ENCODE data around the gene TNC. TPM values are rescaled to one million over a fixed set of nuclear protein-coding genes. Genes with fewer than 3 reads are reported as not detected.

Gene TNC
- polyA plus RNA-seq, 1 of the 3 experiments (the other 2 are of a cell fraction), result 805 TPM

DNA sequence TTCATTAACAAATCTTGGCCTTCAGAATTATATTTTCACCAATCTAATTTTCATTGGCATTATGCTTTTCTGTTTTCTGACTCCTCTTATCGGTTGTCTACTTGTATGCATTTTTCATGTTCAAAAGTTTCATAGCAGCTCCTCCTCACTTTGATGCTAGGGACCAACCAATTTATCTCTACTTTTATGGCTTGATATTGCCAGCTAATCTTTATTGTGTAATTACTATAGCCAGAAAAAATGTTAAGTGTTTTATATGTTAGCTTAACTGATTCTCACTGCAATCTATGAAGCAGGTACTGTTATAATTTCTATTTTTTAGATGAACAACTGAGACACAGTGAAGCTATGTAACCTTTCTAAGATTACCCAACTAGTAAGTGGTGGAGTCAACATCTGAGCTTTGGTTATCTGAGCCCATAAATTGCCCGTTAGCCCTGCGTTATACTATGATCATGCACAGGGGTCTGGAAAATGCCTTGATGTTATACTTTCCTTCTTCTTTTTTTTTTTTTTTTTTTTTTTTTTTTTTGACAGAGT, 34.4 kb upstream of the TNC start:
- Histone ChIP-seq H3K27me3 (ENCODE audit: insufficient read depth) (no peaks in the 10 kb centered on the region), H3K9me3 (no peaks in the 10 kb centered on the region), H3K36me3 (replicated peaks in 1 of 2; ENCODE audit: control insufficient read depth in 1 of 2, insufficient read depth in 2 of 2, low read length in 1 of 2) (no peaks in the 10 kb centered on the region), H3K4me1 (ENCODE audit: control insufficient read depth in 1 of 2, insufficient read depth in 2 of 2, low read depth in 1 of 2, low read length in 1 of 2) (0 out of 4 replicates have a peak, but pooled peaks cover 0 to 17% of the 10 kb centered on the region in 2 experiments), H4K20me1 (ENCODE audit: insufficient read depth) (no peaks in the 10 kb centered on the region), H3K9ac (no peak overlapping the region), H3K27ac (ENCODE audit: low read depth in 2 of 2, low read length in 1 of 2) (no peak overlapping the region), H3K79me2 (ENCODE audit: insufficient read depth) (no peaks in the 10 kb centered on the region), H3K4me2 (no peak overlapping the region), H3K4me3 (ENCODE audit: low read depth in 2 of 2, low read length in 1 of 2) (no peak overlapping the region), H3K9me2 (no peaks in the 10 kb centered on the region), H3F3A (replicated peaks; ENCODE audit: insufficient read depth) (peaks cover 18% of the 10 kb centered on the region), H2AFZ (ENCODE audit: low read depth) (no peak overlapping the region)
- no peak for TF ChIP-seq SMC3 (IDR thresholded peaks at IDR 0.05; ENCODE audit: low read depth, low read length)
- 92% methylated on average over 3 of the region's 3 CpGs for WGBS (ENCODE audit: low lambda C conversion rate)
- DNase-seq, result no peak
- ChIA-PET POLR2A (no interaction called here), CTCF (no interaction called here)

DNA sequence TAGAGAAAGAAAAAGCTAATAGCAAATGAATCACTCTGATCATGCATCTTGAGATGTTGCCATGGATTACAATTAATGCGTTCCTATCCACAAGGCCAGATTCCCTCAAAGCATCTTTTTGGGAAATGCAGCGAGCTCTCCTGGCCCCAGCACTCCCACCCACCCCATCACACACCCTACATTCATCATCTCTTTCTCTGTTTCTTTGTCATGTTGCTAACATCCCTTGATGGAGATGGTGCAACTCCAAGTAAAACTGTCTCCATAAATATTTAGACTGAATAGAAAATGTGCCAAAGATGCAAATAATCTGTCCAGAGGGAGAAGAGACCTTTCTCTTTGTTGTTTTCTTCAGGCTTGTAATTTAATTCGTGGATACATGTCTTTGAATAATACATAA, 30.8 kb upstream of the TNC start:
- no peak for DNase-seq
- no peaks in the 10 kb centered on the region for H3K79me2 ChIP-seq (ENCODE audit: insufficient read depth)
- no peaks in the 10 kb centered on the region for H3K27me3 ChIP-seq (ENCODE audit: insufficient read depth)
- no peaks in the 10 kb centered on the region for H3K9me3 ChIP-seq
- H3K9ac ChIP-seq, result no peak overlapping the region
- H3K27ac ChIP-seq (ENCODE audit: low read depth in 2 of 2, low read length in 1 of 2), result no peak overlapping the region
- peaks cover 0 to 14% of the 10 kb centered on the region in 2 experiments; a peak in 2 of 4 replicates for H3K4me1 ChIP-seq (ENCODE audit: control insufficient read depth in 1 of 2, insufficient read depth in 2 of 2, low read depth in 1 of 2, low read length in 1 of 2)
- H3K9me2 ChIP-seq, result no peaks in the 10 kb centered on the region
- no peaks in the 10 kb centered on the region for H3K36me3 ChIP-seq (replicated peaks in 1 of 2; ENCODE audit: control insufficient read depth in 1 of 2, insufficient read depth in 2 of 2, low read length in 1 of 2)
- CTCF ChIA-PET, result interaction anchor here (1.1 kb wide), 1 partner anchor 30 kb away, joined by 3 read pairs; the partner anchor contains the start of gene TNC
- H4K20me1 ChIP-seq (ENCODE audit: insufficient read depth), result no peaks in the 10 kb centered on the region
- WGBS (ENCODE audit: low lambda C conversion rate), result 72% methylated on average over 3 of the region's 3 CpGs
- H3K4me2 ChIP-seq, result no peak overlapping the region
- no peak overlapping the region for H3K4me3 ChIP-seq (ENCODE audit: low read depth in 2 of 2, low read length in 1 of 2)
- H2AFZ ChIP-seq (ENCODE audit: low read depth), result no peak overlapping the region
- POLR2A ChIA-PET, result no interaction called here
- TF ChIP-seq CHD2 (IDR thresholded peaks at IDR 0.05; ENCODE audit: low read length, partially characterized antibody) (no peak), ELF1 (IDR thresholded peaks at IDR 0.05) (no peak), TCF12 (IDR thresholded peaks at IDR 0.05) (no peak), GATA2 (CRISPR knock-in tag; IDR thresholded peaks at IDR 0.05) (no peak), NRF1 (IDR thresholded peaks at IDR 0.05; ENCODE audit: low read depth, low read length) (no peak), SMC3 (IDR thresholded peaks at IDR 0.05; ENCODE audit: low read depth, low read length) (no peak), TAF1 (IDR thresholded peaks at IDR 0.05; ENCODE audit: borderline replicate concordance, low read depth, low read length) (no peak), GABPA (IDR thresholded peaks at IDR 0.05; ENCODE audit: low read depth) (no peak), RFX5 (IDR thresholded peaks at IDR 0.05; ENCODE audit: low read length) (no peak), EP300 (IDR thresholded peaks at IDR 0.05; ENCODE audit: borderline replicate concordance in 1 of 2, low read depth in 1 of 2, low read length in 1 of 2) (no peak), JUND (IDR thresholded peaks at IDR 0.05) (no peak), FOSL2 (IDR thresholded peaks at IDR 0.05; ENCODE audit: borderline replicate concordance, low read depth) (no peak), MXI1 (IDR thresholded peaks at IDR 0.05; ENCODE audit: low read depth, low read length) (no peak), NFIC (IDR thresholded peaks at IDR 0.05; ENCODE audit: borderline replicate concordance) (no peak)
- TF ChIP-seq, protein P1, sequence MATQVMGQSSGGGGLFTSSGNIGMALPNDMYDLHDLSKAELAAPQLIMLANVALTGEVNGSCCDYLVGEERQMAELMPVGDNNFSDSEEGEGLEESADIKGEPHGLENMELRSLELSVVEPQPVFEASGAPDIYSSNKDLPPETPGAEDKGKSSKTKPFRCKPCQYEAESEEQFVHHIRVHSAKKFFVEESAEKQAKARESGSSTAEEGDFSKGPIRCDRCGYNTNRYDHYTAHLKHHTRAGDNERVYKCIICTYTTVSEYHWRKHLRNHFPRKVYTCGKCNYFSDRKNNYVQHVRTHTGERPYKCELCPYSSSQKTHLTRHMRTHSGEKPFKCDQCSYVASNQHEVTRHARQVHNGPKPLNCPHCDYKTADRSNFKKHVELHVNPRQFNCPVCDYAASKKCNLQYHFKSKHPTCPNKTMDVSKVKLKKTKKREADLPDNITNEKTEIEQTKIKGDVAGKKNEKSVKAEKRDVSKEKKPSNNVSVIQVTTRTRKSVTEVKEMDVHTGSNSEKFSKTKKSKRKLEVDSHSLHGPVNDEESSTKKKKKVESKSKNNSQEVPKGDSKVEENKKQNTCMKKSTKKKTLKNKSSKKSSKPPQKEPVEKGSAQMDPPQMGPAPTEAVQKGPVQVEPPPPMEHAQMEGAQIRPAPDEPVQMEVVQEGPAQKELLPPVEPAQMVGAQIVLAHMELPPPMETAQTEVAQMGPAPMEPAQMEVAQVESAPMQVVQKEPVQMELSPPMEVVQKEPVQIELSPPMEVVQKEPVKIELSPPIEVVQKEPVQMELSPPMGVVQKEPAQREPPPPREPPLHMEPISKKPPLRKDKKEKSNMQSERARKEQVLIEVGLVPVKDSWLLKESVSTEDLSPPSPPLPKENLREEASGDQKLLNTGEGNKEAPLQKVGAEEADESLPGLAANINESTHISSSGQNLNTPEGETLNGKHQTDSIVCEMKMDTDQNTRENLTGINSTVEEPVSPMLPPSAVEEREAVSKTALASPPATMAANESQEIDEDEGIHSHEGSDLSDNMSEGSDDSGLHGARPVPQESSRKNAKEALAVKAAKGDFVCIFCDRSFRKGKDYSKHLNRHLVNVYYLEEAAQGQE (IDR thresholded peaks at IDR 0.05; ENCODE audit: low read depth, low read length), result no peak
- TF ChIP-seq, protein P2, sequence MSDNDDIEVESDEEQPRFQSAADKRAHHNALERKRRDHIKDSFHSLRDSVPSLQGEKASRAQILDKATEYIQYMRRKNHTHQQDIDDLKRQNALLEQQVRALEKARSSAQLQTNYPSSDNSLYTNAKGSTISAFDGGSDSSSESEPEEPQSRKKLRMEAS (IDR thresholded peaks at IDR 0.05; ENCODE audit: low read depth), result no peak
- TF ChIP-seq, protein P3, sequence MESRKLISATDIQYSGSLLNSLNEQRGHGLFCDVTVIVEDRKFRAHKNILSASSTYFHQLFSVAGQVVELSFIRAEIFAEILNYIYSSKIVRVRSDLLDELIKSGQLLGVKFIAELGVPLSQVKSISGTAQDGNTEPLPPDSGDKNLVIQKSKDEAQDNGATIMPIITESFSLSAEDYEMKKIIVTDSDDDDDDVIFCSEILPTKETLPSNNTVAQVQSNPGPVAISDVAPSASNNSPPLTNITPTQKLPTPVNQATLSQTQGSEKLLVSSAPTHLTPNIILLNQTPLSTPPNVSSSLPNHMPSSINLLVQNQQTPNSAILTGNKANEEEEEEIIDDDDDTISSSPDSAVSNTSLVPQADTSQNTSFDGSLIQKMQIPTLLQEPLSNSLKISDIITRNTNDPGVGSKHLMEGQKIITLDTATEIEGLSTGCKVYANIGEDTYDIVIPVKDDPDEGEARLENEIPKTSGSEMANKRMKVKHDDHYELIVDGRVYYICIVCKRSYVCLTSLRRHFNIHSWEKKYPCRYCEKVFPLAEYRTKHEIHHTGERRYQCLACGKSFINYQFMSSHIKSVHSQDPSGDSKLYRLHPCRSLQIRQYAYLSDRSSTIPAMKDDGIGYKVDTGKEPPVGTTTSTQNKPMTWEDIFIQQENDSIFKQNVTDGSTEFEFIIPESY (IDR thresholded peaks at IDR 0.05; ENCODE audit: borderline replicate concordance, low read depth), result no peak
- TF ChIP-seq, protein P4, sequence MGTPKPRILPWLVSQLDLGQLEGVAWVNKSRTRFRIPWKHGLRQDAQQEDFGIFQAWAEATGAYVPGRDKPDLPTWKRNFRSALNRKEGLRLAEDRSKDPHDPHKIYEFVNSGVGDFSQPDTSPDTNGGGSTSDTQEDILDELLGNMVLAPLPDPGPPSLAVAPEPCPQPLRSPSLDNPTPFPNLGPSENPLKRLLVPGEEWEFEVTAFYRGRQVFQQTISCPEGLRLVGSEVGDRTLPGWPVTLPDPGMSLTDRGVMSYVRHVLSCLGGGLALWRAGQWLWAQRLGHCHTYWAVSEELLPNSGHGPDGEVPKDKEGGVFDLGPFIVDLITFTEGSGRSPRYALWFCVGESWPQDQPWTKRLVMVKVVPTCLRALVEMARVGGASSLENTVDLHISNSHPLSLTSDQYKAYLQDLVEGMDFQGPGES (IDR thresholded peaks at IDR 0.05; ENCODE audit: low read depth, low read length), result no peak
- TF ChIP-seq, protein P5, sequence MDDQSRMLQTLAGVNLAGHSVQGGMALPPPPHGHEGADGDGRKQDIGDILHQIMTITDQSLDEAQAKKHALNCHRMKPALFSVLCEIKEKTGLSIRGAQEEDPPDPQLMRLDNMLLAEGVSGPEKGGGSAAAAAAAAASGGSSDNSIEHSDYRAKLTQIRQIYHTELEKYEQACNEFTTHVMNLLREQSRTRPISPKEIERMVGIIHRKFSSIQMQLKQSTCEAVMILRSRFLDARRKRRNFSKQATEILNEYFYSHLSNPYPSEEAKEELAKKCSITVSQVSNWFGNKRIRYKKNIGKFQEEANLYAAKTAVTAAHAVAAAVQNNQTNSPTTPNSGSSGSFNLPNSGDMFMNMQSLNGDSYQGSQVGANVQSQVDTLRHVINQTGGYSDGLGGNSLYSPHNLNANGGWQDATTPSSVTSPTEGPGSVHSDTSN (IDR thresholded peaks at IDR 0.05), result no peak
- peaks cover 21% of the 10 kb centered on the region for H3F3A ChIP-seq (replicated peaks; ENCODE audit: insufficient read depth)

Data from SK-N-SH (cell line).